Measurements from ENCODE around the gene PI4KB.
"Not testable (repeated sequence)": the region's sequence is repeated elsewhere in the genome, so short reads cannot be mapped to it uniquely, and the experiment has no call there.

Gene PI4KB

GRCh38 chr1:151284013-151284577, 43.1 kb downstream of the PI4KB start:
- Histone ChIP-seq H3K4me3 (peak overlapping the region; percentile 91), H3K27ac (peak overlapping the region; percentile 77 to 90)
- TF ChIP-seq CTCF (IDR thresholded peaks at IDR 0.05): no peak
- no peak for DNase-seq (ENCODE audit: low spot score)

DNA sequence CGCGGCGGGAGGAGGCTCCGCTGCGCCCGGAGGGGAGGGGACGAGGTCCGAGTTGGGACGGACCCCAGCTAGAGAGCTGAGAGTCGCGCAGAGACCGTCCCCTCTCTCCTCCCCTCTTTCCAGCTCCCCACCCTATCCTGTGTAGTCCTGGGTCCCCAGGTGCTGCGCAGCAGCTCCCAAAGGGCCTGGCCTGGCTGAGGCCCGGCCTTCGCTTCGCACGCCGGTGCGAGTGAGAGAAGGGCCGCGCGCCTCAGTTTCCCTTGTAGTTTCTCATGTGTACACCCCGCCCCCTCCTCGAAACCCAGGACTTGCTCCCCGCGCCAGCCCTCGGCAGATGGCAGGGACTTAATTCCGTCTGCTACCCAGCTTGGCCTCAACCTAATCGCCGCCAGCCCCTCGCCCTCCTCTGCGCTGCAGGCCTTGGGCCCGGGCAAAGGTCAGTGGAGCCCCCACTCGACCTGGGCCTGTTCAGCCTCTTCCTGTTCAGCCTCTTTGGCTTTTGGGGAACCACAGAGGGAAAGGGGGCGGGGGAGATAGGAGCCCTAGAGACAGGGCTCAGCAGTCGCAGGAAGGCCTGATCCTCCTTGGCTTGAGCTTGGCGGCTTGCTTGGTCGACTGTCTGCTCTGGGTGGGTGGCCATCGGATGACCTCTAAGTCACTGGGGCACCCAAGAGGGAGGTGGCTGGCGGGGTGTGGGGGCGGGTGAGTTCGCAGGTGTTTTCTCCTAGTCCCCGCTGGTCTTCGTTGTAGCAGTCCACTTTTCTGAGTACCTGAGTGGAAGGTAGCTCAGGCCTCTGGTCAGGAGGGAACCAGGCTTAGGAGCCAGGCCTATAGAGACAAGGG, 44.1 kb downstream of the PI4KB start:
- TF ChIP-seq CTCF (IDR thresholded peaks at IDR 0.05): no peak
- peak overlapping the region; percentile 91 for H3K4me3 ChIP-seq
- no peak for DNase-seq (ENCODE audit: low spot score)
- peak overlapping the region; percentile 77 to 90 for H3K27ac ChIP-seq

DNA sequence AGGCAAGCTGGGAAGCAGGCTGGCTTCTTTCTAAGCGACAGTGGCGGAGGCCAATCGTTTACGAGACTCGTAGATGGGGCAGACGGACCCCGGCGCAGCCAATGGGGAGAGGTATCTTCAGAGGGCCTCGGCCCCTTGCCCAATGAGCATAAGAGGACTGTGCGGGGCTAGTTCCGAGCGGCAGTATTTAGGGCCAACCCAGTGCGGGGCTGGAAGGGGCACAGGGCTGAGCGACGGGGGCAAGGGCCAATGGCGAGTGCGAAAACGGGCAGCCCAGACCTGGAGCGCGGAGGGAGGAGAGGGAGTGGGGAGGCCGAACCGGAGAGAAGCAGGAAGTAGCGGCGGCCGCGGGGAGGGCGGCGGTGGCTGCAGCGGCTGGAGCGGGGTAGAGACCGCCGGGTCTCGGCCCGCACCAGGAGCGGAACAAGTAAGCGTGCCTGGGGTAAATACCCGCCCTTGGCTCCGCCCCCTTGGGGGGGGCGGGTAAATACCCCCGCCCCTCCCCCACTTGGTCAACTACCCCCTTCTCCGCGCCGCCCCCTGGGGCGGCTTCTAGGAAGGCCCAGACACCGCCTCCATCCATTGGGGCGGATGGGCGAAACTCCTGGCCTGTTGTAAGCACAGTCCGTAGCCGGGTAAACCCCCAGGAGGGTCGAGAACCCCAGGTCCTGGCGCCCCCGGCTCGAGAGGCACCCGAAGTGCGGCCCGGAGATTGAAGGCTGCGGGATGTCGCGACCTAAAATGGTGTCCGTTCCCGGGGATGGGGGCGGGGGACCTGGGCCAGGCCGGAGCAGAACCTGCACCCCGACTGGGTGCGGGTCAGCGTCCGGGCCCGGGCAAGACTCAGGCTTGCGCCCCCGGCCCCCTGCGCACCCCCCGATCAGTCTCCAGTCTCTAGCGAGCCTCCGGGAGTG, 45.0 kb downstream of the PI4KB start, which contains the start of gene ZNF687:
ZNF687 (plus strand) TSS at position 331 of the 914 bp plus-strand sequence. CDS start 3,993 bp downstream, outside the sequence.
- peak; percentile 100 for DNase-seq (ENCODE audit: low spot score)
- Histone ChIP-seq H3K4me3 (peak within 1 kb of the TSS; percentile 91), H3K27ac (peak within 1 kb of the TSS; percentile 90 to 99)
- no peak for TF ChIP-seq CTCF (IDR thresholded peaks at IDR 0.05)

- Histone ChIP-seq H3K27ac (peak overlapping the region; percentile 90 to 99), H3K4me3 (peak overlapping the region; percentile 91)
- peak; percentile 99 for DNase-seq (ENCODE audit: low spot score)
- peak; percentile 32 for TF ChIP-seq CTCF (IDR thresholded peaks at IDR 0.05)
Observed at GRCh38 chr1:151281225-151281968, 45.8 kb downstream of the PI4KB start.

GRCh38 chr1:151277249-151277648, 50.0 kb downstream of the PI4KB start:
- no peak for TF ChIP-seq CTCF (IDR thresholded peaks at IDR 0.05)
- no peak for DNase-seq (ENCODE audit: low spot score)
- no peak overlapping the region for H3K27ac ChIP-seq
- no peak overlapping the region for H3K4me3 ChIP-seq

GRCh38 chr1:151275341-151275740, 51.9 kb downstream of the PI4KB start:
- H3K4me3 ChIP-seq; H3K27ac ChIP-seq; DNase-seq (ENCODE audit: low spot score): not testable (repeated sequence)

Measured in coronary artery (tissue), 2 donors.